CD4-positive, alpha-beta T cell treated with Interleukin-15 for 4 hours (primary cell): ENCODE measurements around the gene CHAT.

Source experiments
- DNase-seq: peaks from one replicate; pipeline ENCODE4 v3.0.0-alpha.2; 2020; ENCODE audit warnings: low spot score

The CHAT gene

DNA sequence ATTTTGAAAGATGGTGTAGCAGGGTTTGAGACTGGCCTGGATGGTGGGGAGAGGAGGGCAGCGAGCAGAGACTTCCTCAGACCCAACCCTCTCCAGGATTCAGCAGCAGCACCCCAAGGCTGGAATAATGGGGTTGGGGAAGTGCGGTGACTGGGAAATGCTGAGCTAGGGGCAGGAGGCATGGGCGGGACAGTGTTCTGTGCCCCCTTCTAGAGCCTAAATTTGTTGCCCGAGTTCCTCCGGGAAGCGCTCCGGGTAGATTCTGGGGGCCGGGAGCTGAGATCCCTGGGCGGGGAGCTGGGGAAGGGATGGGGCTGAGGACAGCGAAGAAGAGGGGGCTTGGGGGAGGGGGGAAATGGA, at the start of gene CHAT:
Gene CHAT (plus strand): TSS at position 156 of the 360 bp plus-strand sequence. CDS start 153 bp downstream, at position 309.
- DNase-seq = no peak

DNA sequence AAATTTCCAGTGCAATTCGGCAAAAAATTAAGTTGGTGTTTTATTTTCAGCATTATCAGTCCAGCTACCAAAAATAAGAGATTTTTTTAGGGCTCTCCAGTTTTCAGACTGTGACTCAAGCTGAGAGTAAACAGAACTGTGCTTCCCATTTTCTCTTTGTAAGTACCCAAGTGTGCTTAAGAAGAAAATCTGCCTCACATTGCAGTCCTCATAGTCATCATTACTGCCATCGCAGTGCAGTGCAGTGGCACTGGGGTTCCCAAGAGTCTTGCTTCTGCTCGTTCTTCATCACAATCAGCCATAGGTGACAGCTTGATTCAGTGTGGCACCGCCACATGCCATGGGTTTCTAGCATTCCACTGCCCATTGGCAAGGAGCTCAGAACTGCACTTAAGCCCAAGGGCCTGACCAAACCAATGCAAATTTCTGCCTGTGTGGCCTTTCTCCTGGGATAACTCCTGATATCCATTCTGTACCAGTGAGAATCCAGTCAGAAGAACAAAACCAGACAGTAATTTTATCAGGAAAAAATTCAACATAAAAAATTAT, 49.3 kb upstream of the CHAT start:
- DNase-seq = no peak

DNA sequence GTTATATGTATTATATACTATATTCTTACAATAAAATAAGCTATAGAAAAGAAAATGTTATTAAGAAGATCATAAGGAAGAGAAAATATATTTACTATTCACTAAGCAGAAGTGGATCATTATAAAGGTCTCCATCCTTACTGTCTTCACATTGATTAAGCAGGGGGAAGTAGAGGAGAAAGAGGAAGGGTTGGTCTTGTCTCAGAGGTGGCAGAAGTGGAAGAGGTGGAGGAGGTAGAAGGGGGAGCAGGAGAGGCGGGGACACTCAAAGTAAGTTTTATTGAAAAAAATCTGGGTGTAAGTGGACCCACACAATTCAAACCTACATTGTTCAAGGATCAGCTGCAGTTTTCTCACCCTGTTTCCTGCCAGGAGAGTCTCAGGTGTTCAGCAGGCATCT, 46.0 kb upstream of the CHAT start:
- no peak for DNase-seq

DNA sequence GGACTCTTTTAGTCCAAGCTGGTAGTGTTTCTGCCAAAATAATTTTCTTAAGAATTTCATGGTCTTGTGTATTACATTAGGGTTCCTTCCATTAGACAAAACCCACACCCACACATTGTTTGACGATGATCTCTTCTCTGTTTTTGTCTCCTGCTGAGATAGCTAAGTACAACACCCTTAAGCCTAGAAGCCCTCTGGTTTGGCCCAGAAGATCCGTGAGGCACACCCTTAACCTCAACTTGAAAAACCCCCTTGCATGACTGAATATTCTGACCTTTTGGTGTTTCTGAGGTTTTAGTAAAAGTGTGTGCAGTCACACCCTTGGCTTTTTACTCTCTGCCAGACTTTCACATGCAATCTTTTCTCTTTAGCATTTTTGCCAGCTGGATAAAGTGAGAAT, 45.6 kb upstream of the CHAT start:
- no peak for DNase-seq

DNA sequence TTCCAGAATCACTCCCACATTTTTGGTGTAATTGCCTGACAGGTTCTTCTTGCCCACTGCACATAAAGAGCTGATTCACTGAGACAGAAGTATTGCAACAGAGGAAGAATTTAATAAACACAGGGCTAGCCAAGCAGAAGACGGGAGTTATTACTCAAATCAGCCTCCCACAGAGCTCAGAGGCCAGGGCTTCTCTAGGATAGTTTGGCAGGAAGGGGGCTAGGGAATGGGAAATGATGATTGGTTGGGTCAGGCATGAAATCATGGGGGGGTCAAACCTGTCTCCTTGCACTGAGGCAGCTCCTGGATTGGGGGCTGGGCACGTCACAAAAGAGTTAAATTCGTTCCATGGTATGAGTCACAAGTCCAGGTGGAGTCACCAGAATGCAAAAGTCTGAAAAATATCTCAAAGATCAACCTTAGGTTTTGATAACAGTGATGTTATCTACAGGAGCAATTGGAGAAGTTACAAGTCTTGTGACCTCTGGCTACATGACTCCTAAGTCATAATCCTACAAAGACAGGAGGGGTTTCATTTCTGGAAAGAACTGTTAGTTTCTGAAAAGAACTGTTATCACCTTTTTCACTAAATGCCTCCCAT, 44.7 kb upstream of the CHAT start:
- no peak for DNase-seq

DNA sequence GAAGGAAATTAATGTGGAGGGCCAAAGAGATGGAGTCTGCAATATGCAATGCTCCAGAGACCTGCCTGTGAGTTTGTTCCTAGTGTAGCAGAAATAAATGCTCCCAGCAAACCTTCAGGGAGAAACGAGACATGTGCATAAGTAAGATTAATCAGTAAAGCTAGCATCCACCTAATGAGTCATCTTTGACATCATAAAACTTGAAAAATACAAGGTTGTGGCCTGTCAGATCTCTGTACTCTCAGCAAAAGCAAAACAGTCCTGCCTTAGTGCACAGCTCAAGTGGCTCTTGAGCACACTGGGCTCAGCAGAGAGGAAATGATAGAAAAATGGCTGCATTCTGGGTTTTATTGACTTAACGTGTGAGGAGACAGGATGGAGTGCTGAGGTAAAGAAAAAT, 42.4 kb upstream of the CHAT start:
- DNase-seq = no peak

DNA sequence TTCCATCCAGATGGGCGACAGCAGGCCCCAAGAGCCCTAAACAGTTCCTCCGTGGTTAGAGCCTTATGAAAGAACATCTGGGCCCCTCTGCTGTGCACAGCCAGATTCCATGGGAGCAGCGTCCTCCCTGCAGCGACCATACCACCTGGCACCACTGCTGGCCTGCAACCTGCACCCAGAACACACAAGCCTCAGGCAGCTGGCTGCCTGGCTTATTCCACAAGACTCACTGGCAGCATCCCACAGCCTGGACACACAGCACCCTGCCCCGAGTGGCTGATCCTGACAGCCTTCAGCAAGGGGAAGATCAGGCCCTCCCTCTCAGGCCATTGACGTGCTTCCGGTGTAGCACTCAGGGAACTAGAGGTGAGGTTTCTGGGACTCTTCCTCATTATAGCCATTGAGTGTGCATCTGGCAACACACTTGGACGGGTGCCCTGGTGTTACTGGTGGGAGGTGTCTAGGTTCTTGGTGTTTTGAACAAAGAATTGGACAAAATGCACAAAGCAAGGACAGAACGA, 41.2 kb upstream of the CHAT start:
- no peak for DNase-seq

DNA sequence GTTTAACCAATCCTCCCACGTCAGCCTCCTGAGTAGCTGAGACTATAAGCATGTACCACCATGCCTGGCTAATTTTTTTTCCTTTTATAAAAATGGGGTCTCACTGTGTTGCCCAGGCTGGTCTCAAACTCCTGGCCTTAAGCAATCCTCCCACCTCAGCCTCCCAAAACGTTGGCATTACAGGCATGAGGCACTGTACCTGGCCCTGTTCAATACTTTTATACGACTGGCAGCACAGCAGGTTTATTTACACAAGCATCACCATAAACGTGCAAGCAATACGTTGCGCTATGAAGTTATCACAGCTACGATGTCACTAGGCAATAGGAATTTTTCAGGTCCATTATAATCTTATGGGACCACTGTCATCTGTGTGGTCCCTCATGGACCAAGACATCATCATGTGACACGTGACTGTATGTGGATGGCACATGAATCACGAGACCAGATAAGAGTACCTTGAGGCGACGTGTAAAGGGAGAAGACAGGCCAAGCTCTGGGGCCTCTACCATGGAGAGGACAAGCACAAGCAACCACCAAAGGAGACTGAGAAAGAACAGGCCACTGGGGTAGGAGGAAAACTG, 38.3 kb upstream of the CHAT start:
- DNase-seq = no peak

DNA sequence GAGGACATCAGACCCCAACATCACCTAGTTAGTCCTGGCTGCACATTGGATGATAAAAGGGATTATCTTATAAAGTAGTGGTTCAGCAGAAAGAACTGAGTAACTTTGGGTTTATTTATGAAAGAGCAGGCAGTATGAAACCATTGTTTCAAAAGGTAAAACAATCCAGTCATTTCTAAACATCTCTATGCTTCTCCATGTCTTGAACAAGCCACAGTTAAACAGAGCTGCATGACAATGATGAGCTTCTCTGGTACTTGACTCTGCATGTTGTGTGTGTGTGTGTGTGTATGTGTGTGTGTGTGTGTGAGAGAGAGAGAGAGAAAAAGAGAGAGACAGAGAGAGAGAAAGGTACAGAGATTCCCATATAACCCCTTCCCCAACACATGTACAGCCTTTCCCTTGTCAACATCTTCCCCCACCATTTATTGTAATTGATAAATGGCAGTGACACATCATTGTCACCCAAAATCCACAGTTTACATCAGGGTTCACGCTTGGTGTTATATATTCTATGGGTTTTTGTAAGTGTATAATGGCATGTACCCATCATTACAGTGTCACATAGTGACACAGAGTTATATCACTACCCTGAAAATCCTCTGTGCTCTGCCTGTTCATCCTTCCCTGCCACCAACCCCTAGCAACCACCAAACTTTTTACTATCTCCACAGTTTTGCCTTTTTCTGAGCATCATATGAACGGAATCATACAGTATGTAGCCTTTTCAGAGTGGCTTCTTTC, 36.5 kb upstream of the CHAT start:
- DNase-seq = no peak

DNA sequence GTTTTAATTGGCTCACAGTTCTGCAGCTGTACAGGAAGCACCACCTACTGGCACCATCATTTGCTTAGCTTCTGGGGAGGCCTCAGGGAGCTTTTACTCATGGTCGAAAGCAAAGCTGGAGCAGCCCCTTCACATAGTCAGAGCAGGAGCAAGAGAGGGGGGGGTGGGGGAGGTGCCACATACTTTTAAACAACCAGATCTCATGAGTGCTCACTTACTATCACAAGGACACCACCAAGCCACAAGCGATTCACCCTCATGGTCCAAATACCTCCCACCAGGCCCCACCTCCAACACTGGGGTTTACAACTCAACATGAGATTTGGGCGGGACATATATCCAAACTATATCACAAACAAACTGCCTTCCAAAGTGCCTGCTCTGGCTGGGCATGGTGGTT, 35.4 kb upstream of the CHAT start:
- no peak for DNase-seq

DNA sequence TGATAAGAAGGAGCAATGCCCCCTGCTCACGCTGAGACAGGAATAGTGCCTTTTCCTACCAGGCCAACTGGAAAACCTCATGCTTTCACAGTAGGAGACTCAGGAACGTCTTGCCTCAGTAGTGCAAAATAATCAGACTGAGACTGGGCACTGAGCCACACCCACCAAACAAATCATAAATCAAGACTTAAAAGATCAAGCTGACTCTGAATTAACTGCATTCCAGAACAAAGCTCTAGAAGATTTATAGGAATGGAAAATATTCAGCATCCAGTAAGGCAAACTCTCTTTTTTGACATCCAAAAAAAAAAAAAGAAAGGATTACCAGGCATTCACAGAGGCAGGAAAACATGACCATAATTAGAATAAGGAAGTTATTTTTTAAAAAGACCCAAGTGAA, 34.2 kb upstream of the CHAT start:
- no peak for DNase-seq

DNA sequence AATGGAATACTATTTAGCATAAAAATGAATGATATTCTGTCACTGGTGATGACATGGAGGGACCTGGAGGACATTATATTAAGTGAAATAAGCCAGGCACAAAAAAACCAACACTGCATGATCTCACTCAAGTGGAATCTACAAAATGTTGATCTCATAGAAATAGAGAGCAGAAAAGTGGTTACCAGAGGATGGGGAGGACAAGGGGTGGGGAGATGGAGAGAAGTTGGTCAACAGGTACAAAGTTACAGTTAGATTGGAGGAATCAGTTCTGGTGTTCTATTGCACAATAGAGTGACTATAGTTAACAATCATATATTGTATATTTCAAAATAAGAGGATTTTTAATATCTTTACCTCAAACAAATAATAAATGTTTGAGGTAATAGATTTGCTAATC, 28.4 kb upstream of the CHAT start:
- no peak for DNase-seq

DNA sequence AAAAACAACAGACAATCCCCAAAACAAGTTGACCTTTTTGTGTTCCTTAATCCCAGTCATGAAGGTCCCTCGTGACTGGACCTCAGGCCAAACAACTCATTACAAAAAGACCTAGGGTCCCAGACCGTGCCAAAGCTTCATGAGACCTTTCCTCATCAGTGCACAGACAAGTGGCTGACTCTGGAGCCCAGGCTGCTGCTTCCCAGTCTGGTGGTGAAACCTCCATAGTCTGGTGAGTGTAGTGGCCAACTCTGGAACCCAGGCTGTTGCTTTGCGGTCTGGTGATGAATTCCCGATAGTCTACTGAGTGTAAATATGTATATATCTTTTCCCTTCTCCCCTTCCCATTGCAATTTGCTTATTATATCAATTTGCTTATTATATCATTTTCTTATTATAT, 25.9 kb upstream of the CHAT start:
- no peak for DNase-seq

DNA sequence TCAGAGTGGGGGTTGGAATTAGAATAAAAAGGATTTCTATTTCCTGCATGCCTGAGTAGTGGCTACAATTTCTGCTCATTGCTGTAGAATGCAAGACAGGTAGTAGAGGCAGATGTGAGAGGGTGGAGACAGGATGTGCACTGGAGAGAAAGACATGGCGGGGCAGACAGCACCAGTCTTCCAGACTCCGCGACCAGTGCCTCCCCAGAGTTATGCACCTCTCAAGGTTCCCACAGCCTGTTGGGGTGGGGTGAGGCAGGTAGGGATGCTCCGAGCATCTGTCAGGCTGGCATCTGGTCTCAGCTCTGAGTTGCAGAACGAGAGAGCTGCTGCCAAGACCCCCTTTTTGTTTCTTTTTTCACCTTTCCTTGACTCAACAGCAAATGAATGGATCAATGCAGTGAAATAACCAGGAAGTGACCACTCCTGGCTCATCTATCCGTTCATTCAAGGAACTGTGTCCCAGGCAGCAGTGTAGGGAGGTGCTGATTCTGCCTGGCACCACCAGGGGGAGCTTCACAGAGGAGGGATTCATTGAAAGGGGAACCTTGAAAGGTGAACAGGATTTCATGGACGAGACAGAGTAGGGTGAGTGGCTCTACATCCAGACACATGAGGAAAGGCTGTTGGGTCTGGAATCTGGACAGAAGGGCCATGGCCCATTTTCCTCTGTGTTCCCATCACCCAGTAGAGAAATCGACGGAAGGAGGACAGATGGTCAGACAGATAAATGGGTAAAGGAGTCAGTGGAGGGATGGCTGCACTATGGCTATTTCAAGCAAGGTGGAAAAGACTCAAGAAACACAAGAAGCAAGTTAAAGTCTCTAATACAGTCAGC, 20.9 kb upstream of the CHAT start:
- DNase-seq = peak; percentile 46

DNA sequence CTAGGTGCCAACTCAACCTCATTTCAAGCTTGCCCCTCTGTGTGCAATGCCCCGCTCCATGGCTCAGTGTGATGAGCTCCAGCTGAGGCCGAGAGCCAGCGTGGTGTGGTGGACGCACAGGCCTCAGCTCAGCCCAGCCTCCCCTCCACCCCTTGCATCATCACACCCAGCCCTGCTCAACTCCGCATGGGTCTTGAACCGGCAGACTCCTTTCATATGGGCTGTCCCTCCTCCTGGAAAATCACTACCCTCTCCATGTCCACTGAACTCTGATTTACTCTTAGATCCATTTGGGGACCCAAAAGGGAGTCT, 20.3 kb upstream of the CHAT start:
- DNase-seq = no peak

DNA sequence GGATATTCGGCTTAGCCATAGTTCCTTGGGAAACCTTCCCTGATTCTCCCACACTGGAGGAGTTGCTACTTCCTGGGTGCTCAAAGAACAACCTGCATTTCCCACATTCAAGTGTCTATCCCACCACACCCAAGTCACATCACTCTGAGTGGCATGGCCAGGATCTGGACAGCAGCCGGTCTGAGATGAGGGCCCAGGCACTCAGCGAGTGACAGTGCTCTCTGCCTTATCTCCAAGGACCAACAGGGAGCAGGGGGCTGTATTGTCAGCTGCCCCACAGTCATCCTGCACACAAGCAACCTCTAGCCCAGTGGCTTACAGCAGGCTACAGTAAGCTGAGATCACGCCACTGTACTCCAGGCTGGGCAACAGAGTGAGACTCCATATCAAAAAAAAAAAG, 19.8 kb upstream of the CHAT start:
- no peak for DNase-seq

DNA sequence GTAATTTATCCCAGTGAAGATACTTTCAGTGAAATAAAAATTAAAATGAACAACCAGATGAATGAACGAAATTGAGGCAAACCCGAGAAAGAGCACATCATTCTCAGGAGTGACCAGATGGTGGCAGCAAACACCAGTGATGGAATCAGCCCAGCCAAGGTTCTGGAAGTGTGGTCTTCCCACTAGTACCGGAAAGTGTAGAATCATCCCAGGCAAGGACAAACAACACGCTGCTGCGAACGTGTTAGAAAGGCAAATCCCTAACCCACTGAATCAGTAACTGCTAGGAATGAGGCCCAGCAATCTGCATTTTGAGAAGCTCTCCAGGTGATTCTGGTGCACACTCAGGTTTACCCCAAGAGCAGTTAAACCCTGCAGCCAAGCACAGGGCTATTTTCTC, 19.2 kb upstream of the CHAT start:
- peak; percentile 20 for DNase-seq

DNA sequence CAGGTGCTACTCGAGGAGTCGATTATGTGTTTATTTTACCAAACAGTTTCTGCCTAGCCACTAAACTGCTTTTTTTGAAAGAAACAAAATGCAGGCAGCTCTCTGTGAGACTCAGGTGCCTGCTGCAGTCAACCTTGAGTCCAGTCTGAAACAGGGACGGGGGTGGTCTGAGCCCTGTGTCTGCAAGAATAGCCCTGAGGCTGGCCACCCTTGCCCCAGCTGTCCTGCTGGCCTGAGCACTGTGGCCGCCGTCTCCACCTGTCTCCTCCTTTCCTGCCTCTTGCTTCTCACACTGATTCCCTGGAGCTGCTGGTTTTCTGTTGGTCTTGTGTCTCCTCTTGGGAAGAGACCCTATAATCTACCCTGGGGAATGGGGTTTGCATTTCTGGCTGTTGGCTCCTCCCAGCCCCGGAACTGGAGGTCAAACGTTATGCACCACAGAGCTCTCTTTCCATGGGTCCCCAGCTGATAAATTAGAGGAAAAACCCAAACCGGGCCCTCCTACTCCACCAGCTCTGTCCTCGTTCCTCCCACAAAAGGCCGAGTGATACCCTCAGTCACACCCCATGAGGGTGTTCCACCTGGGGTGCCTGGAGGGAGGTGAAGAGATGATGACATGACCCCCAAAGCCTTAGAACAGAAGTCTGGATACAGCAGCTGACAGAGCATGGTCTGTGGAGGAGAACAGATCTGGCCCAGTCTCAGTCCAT, 18.7 kb upstream of the CHAT start:
- no peak for DNase-seq

DNA sequence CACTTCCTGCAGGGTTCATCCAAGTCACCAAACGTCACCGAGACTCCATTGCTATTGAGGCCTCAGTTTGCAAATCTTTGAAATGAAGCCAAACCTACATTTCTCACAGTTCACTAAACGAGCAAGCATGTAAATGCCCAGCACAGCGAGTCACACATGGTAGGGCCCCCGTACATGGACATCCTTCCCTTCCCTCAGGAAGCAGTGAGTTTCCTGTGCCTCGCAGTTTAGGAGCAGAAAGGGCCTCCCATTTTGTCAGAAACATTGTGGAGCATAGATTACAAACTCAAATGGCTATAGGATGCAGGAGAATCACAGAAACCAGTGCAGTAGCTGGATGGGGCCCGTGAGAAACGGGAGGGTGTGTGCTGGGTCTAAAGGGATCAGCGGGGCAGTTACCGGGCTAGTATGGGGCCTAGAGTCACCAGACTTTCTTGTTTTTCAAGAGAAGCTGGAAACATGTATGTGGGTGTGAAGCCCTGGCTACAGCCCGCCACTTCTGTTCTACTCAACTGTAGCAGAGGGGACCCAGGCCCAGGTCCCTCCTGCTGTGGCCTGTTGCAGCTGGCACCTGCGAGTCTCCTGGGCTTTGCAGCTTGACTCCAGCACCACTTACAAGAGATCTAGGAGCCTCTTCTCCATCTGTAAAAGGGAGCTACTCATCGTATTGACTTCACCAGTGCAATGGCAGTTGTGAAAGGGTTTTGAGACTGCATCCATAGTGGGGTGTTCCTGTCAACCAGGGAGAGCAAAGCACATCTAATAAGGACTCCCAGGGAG, 17.9 kb upstream of the CHAT start:
- DNase-seq = no peak

DNA sequence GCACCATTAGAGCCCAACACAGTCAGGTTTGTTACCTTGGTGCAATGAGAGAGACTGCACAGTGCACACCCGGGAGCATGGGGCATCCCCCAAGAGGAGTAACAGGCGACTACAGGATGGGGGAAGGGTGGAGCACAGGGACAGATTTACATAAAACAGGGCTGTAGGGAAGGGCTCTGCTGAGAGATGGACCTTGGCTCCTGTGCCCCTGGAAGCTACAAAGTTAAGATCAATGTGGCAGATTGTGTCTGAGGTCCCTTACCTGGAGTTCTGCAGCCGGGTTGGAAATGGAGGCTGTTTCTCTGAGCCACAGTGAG, 17.4 kb upstream of the CHAT start:
- DNase-seq = no peak

DNA sequence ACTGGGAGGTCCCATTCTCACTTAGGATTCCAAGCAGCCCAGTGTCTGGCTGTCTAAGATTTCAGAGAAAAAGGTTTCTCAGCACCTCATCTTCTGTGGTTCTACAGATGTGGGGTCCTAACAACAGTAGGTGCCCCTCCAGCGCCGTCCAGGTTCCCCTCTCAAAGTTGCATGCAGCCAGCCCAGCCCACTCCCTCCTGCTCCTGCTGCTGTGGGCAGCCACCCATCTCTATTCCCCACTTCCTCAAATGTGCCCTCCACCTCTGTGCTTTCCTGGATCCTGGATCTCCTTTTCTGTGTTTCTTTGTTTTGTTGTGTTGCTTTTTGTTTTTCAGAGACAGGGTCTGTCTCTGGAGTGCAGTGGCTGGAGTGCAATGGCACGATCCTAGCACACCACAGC, 17.0 kb upstream of the CHAT start:
- DNase-seq = no peak
